22Rv1 (cell line): ENCODE measurements around the gene KAZN.
A peak's percentile ranks its signal among the peaks of the same experiment; 100 is the strongest.

ENCODE experiments used
- CTCF ChIP-seq: fragments of 450-650 bp; IDR thresholded peaks from 2 replicates; pipeline ENCODE4 v1.5.1; 2017; ENCODE audit warnings: mild to moderate bottlenecking
- ZFX ChIP-seq: fragments of 450-650 bp; IDR thresholded peaks from 2 replicates; pipeline ENCODE4 v1.6.1; 2017; ENCODE audit warnings: antibody characterized with exemption, borderline replicate concordance

DNA sequence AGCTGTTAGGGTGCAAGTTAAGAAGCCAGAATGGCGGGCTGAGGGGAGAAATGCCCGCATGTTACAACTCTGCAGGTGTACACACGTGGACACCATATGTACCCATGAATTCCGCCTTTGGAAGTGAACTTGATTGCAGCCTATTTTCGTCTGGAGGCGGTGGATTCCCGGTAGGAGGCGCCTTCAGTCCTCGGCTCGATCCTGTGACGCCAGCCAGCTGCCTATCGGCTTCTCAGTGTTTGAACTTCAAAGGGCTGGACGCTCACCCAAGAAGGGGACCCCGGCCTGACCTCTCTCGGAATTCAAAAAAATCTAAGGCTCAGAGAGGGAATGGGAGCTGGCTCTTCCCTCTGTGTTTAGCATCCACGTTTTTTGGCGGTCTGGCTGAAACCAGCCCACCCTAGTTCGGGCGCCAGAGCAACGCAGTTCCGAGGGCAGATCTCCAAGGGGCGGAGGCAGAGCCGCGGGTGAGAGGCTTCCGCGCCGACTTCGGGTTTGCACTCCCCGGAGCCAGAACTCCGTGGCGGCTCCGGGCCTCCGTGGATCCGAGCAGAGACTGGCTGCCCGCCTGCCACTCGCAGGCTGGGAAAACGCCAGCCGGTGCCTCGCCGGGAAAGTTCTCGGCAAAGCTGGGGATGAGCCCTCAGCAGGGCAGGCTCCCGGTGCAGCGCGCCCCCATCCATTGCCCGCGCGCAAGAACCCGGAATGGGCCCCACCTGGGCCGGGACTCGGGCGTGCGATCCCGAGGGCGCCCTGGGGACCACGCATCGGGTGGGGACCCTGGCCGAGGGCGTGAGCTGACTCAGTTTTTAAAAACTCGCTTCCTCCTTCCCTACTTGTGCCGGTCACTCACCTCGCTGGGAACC lies 554.1 kb downstream of the KAZN start:
- TF ChIP-seq CTCF = peak; percentile 85
- no peak for TF ChIP-seq ZFX
